NCI-H187 treated with DMSO at 0.1 percent for 48 hours (cell line): Measurements from ENCODE around the gene ME3.
A peak's percentile ranks its signal among the peaks of the same experiment; 100 is the strongest.
"Not testable (repeated sequence)": the region's sequence is repeated elsewhere in the genome, so short reads cannot be mapped to it uniquely, and the experiment has no call there.

Experiments
- DNase-seq: peaks from one replicate; lab custom pipeline; 2025; lab: John Stamatoyannopoulos, UW

Gene ME3

GRCh38 chr11:86621854-86622253 lies 50.6 kb downstream of the ME3 start:
- no peak for DNase-seq

GRCh38 chr11:86620891-86621521 lies 51.4 kb downstream of the ME3 start:
- DNase-seq, result no peak

GRCh38 chr11:86619428-86619827 lies 53.0 kb downstream of the ME3 start:
- not testable (repeated sequence) for DNase-seq

GRCh38 chr11:86617502-86617901 lies 54.9 kb downstream of the ME3 start:
- no peak for DNase-seq

- DNase-seq, result no peak
Measured at GRCh38 chr11:86615487-86615886, 56.9 kb downstream of the ME3 start.

GRCh38 chr11:86610559-86611341 lies 61.7 kb downstream of the ME3 start:
- DNase-seq, result no peak

GRCh38 chr11:86608251-86608799 lies 64.1 kb downstream of the ME3 start:
- DNase-seq, result no peak

- DNase-seq, result no peak
Measured at GRCh38 chr11:86606836-86607481, 65.5 kb downstream of the ME3 start.

GRCh38 chr11:86606270-86606835 lies 66.1 kb downstream of the ME3 start:
- no peak for DNase-seq

- DNase-seq, result no peak
Measured at GRCh38 chr11:86596861-86597586, 75.4 kb downstream of the ME3 start.

- DNase-seq, result no peak
Measured at GRCh38 chr11:86595955-86596354, 76.5 kb downstream of the ME3 start.

- DNase-seq, result no peak
Measured at GRCh38 chr11:86595451-86595850, 77.0 kb downstream of the ME3 start.

- no peak for DNase-seq
Measured at GRCh38 chr11:86594746-86595145, 77.7 kb downstream of the ME3 start.

- DNase-seq, result no peak
Measured at GRCh38 chr11:86593833-86594232, 78.6 kb downstream of the ME3 start.

- no peak for DNase-seq
Measured at GRCh38 chr11:86592659-86593451, 79.6 kb downstream of the ME3 start.

GRCh38 chr11:86592047-86592591 lies 80.3 kb downstream of the ME3 start:
- DNase-seq, result no peak

GRCh38 chr11:86591631-86592030 lies 80.8 kb downstream of the ME3 start:
- no peak for DNase-seq

- DNase-seq, result no peak
Measured at GRCh38 chr11:86589856-86590589, 82.4 kb downstream of the ME3 start.

GRCh38 chr11:86589204-86589603 lies 83.2 kb downstream of the ME3 start:
- DNase-seq, result no peak

- peak; percentile 69 for DNase-seq
Measured at GRCh38 chr11:86588566-86589090, 83.8 kb downstream of the ME3 start.
